UCSD-AML1 (cell line): ENCODE measurements around the gene BRINP3.
"Not testable (repeated sequence)": the region's sequence is repeated elsewhere in the genome, so short reads cannot be mapped to it uniquely, and the experiment has no call there.

Source experiments
- DNase-seq: peaks from one replicate; lab custom pipeline; 2025; ENCODE audit not compliant: unreplicated experiment; lab: John Stamatoyannopoulos, UW

BRINP3 gene

GRCh38 chr1:190477762-190478148, at the start of gene BRINP3:
Gene BRINP3 (minus strand): TSS chr1:190477864.
- DNase-seq: no peak

GRCh38 chr1:190511554-190511953, 33.9 kb upstream of the BRINP3 start:
- no peak for DNase-seq

DNA sequence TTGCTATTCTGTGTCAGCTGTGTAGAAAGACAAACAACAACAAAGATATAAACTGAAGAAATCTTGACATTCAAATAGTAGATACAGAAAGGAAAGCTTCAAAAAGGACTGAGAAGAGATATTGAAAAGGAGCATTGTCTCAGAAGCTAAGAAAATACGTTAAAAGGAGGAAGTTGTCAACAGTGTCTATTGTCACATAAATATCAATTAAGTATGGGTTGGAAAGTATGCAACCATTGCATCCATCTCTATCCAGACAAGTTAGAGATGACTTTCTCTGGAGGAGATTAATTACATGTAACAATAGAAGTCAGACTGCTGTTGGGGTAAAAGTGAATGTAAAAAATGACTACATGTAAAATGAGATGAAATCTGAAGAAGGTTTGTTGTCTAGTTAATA, 29.7 kb upstream of the BRINP3 start:
- DNase-seq: no peak

DNA sequence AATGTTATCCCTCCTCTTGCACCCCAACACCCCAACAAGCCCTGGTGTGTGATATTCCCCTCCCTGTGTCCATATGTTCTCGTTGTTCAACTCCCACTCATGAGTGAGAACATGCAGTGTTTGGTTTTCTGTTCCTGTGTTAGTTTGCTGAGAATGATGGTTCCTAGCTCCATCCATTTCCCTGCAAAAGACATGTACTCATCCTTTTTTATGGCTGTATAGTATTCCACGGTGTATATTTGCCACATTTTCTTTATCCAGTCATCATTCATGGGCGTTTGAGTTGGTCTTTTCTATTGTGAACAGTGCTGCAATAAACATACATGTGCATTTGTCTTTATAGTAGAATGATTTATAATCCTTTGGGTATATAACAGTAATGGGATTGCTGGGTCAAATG, 26.9 kb upstream of the BRINP3 start:
- not testable (repeated sequence) for DNase-seq

DNA sequence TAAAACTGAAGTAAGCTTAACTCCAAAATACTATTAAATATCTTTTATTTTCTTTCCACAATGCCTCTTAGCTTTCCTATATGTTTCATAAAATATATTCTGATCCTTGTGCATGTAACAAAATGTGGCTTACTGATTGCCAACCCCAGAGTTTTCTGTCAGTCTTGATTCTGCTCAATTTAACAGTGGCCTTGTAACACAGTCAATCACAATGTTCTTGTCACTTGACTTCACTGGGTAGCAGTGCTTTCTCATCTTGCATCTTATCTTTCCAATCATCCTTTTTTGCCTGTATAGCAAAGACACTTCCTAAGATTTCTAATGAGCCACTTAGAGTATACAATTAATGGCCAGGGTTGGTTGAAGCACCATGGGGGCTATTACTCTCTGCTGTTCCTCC, 19.9 kb upstream of the BRINP3 start:
- DNase-seq: no peak

DNA sequence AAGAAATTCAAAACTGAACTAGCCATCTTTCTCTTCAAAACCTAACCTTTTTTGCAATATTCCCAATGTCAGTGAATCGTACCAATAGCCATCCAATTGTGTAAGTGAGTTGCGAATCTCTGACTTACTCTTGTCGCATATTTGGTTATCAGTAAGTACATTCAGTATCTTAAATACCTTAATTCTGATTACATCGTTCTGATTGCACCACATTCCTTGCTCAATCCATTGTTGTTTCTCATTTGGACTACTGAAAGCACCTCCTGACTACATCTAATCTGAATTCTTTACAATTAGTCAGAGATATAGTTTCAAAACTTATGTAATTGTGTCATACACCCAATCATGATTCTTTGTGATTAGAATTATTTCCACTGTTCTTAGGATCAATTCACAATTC, 16.8 kb upstream of the BRINP3 start:
- no peak for DNase-seq

- DNase-seq: no peak
These were observed 13.7 kb upstream of the BRINP3 start for GRCh38 chr1:190491404-190491803.

DNA sequence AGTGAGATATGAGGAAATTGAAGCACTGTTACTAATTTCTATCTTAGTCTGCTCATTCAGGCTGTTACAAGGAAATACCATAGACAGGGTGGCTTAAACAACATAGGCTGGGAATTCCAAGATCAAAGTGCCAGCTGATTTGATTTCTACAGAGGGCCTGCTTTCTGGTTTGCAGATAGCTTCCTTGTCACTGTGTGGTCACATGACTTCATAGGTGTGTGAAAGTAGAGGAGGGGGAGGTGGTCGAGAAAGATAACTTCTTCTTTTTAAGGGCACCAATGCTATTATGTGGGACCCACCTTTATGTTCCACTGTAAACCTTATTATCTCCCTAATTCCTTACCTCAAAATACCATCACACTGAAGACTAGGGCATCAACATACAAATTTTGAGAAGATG, 6.4 kb upstream of the BRINP3 start:
- DNase-seq: no peak

GRCh38 chr1:190480231-190480630, 2.6 kb upstream of the BRINP3 start:
- no peak for DNase-seq

DNA sequence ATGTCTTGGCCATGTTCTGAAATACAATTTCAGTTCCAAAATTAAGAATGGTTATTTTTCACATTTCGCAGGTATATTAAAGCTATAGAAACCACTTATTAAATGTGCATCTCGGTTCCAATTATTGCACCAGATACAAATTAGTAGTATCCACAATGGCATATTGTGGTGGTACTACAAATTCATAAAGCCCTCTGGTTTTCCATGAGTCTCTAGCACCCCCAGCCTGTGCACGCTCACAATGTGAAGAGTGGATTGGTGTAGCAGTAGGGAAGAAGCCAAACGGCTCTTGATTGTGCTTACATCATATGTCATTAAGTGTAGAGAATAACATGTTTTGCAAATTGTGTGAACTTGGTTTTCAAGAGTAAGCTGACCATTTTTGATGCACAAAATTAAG, 1.9 kb upstream of the BRINP3 start:
- no peak for DNase-seq

DNA sequence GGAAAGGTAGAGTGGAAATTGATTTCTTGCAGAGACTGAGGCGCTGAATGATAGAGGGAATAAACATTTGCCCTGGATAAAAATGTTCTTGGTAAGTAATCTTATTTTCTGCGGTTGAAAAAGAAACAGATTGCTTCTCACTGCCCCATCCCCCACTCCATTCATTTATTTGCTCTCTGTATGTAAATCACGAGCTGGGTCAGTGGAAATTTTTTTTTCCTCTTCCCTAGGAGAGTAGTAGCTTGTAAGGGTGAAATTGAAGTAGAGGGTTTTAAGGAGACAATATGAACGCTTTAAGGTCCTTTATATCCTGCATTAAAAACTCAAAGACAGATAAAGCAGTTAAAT, 1.4 kb upstream of the BRINP3 start:
- DNase-seq: no peak

DNA sequence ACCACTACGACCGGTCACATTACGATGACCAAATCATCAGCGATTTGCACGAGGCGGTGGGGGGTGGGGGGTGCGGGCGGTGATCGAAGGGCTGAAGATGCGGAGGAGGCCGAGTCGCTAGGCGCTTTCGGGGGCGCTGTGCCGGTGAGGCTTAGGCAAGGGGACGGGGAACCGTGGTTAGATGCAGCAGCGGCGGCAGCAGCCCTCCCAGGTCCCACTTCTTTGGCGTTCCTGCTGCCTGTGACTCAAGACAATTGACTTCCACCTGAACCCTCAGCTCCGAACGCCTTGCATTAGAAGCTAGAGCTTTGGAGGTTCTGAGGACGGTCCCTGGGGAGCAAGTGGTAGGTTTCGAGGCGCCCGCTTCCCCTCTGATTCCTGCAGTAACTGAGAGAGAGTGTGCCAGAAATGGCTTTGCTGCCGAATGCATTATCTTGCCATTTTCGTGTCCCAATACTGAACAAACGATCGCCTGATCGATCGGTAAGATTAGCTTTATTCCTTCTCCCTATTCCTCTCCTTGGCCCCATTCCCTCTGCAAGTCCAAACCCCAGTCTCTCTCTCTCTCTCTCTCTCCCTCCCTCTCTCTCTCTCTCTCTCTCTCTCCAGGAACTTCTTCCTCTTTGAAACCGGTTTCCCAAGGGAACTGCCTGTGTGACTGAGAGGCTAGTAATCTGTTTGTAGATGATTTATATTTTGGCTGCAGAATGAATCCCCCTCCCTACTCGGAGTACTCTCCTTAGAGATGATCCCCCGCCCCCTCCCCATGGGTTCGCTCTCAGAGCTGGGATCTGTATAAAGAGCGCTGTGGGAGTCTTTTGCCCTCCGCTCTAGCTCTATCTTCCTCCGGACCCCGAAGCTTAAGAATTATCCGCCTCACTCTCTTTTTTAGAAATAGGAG, 735 bp upstream of the BRINP3 start:
- DNase-seq: peak; percentile 8

- DNase-seq: no peak
These were observed 858 bp downstream of the BRINP3 start for GRCh38 chr1:190476806-190477205.

DNA sequence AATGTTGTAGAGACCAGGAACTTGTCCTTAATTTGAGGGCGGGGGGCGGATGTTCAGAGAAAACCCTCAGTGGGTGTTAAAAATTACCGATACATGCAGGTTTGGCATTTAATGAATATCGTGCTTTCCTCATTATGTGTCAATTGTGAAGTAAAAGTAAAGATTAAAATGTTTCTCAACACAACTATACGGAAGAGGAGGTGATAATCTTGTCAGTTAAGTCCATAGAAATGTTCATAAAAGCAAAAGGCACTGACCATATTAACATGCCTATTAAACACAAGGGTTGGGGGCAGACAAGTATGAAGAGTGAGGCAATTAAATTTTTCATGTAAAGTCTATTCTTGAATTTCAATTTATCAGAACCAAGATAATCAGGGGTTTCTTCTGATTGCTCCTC, 1.3 kb downstream of the BRINP3 start:
- no peak for DNase-seq

DNA sequence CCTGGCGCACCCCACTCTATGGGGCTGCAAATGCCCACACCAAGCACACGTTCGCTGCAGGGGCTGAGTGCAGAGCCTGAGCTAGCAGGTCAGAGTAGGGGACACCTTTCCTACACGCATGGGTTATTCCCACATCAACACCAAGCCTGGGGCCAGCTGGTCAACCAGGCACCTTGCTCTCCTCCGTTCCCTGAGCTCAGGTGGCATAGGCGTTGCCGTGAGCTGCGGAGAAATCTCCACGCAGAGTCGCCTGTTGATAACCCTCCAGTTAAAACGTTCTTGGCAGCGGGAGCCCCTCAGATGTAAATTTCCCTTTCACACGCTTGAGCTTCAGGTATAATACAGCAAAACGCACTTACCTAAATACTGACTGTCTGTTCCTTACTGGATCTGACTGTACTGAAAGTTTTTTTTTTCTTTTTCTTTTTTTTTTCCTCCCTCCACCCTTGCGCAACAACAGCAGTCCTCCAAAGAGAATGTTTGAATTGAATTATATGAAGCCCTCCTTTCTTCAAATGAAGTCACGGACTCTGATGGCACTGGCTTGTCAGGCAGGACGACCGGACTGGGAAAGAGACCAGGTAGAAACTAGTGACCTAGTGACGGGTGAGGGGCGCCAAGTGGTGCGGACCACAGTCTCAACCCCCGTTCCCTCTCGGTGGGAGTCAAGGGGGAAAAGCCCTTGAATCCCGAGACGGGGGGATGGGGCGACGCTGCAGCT, 2.1 kb downstream of the BRINP3 start:
- peak; percentile 0 for DNase-seq

DNA sequence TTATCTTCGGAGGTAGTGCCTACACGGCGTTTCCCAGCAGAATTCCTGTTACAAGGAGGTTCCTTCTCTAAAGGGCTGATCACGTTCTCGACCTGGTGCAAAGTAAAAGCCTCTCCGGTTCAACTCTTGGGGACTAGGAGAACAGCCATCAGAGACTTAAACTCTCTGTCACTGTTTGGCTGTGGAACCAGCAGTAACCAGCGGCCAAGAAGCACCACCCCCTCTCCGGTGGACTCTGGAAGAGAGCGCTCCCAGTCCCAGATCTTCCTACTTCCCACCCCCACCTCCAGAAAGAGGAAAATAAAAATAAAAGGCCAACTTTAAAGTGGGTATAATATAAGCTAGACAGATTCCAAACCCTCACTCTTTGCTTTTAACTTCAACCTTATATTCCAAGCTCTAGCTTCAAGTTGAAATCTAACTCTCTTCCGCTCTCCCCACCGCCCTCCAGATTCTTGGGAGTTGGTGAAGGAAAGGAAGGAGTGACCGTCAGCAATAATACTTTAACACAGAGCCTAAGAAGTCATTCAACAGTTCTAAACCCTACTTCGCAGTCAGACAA, 2.9 kb downstream of the BRINP3 start:
- DNase-seq: peak; percentile 1

DNA sequence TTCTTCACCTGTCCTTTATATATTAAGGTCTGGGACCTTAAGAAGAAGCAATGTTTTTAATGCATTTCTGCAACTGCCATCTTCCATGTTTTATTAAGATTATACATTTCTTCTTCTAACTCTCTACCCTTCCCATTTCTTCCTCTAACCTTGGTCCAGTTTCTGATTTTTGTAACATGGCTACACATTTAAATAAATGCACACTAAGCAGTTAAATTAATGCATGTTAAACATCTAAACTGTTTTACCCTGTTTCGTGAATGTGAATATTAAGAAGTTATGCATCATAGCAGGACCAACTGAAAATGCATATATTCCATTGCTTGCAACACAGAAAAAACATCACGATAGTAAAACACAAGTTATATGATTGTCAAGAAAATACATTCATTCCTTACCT, 3.7 kb downstream of the BRINP3 start:
- DNase-seq: no peak

- no peak for DNase-seq
These were observed 5.2 kb downstream of the BRINP3 start for GRCh38 chr1:190472494-190472893.

DNA sequence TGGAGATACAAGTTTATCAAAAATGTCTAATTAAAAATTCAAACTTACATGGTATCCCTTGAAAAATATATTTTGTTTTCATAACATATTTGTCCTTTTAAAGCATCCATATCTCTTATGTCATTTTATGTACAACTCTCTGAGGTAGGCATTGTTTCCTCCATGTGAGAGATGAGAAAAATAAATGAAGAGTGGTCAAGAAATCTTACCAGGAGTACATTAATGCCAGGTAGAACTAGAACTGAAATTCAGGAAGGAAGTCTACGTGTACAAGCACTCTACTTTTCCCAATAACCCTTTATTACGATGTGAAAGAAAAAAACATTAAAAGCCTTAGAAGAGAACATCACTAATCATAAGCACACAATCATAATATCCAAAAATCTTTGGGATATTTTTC, 5.6 kb downstream of the BRINP3 start:
- DNase-seq: no peak

- DNase-seq: no peak
These were observed 13.0 kb downstream of the BRINP3 start for GRCh38 chr1:190464690-190465089.

- DNase-seq: no peak
These were observed 21.5 kb downstream of the BRINP3 start for GRCh38 chr1:190456129-190456528.

GRCh38 chr1:190455631-190456030, 22.0 kb downstream of the BRINP3 start:
- no peak for DNase-seq
